ENCODE results near the gene SYT11. TPM values are rescaled to one million over a fixed set of nuclear protein-coding genes. Genes with fewer than 3 reads are reported as not detected.

The SYT11 gene
- total and polyA plus RNA-seq, 9 of the 15 experiments (the other 6 are each of a cell fraction or from before 2014, with no cell fraction given) = 0.05 to 0.18 (median 0.11) TPM

- TF ChIP-seq, protein P1, sequence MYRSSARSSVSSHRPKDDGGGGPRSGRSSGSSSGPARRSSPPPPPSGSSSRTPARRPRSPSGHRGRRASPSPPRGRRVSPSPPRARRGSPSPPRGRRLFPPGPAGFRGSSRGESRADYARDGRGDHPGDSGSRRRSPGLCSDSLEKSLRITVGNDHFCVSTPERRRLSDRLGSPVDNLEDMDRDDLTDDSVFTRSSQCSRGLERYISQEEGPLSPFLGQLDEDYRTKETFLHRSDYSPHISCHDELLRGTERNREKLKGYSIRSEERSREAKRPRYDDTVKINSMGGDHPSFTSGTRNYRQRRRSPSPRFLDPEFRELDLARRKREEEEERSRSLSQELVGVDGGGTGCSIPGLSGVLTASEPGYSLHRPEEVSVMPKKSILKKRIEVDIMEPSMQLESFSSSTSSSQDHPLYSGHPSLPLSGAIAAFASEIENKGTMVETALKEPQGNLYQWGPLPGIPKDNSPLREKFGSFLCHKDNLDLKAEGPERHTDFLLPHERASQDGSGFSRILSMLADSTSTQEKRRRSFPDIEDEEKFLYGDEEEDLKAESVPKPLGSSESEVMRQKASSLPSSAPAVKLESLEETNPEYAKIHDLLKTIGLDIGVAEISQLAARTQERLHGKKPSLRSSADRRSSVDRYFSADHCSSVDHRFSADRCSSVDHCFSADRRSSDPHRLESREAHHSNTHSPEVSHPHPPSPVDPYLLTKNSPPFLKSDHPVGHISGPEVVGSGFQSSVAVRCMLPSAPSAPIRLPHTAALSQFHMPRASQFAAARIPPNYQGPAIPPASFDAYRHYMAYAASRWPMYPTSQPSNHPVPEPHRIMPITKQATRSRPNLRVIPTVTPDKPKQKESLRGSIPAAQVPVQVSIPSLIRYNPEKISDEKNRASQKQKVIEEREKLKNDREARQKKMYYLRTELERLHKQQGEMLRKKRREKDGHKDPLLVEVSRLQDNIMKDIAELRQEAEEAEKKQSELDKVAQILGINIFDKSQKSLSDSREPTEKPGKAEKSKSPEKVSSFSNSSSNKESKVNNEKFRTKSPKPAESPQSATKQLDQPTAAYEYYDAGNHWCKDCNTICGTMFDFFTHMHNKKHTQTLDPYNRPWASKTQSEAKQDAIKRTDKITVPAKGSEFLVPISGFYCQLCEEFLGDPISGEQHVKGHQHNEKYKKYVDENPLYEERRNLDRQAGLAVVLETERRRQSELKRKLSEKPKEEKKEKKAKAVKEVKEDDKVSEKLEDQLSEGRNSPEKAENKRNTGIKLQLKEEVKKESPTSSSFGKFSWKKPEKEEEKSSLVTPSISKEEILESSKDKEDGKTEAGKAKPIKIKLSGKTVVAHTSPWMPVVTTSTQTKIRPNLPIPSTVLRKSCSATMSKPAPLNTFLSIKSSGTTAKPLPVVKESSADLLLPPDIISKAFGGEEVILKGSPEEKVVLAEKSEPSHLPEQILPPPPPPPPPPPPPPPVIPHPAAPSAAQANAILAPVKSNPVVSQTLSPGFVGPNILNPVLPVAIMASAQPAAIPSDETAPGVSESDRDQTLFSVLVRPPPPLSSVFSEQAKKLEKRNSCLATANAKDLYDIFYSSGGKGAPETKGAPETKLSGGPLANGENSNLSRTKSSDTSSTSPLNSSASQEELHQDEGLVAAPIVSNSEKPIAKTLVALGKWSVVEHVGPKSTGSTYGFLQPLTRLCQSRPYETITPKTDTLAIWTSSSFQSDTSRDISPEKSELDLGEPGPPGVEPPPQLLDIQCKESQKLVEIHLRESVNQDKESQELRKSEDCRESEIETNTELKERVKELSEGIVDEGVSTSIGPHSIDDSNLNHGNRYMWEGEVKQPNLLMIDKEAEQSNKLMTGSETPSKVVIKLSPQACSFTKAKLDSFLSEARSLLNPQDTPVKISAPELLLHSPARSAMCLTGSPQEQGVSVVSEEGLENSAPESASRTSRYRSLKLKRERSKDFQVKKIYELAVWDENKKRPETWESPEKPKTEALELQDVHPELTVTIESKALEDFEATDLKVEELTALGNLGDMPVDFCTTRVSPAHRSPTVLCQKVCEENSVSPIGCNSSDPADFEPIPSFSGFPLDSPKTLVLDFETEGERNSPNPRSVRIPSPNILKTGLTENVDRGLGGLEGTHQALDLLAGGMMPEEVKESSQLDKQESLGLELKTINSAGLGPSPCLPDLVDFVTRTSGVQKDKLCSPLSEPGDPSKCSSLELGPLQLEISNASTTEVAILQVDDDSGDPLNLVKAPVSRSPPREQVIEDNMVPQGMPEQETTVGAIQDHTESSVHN (IDR thresholded peaks at IDR 0.05; ENCODE audit: borderline replicate concordance in 1 of 2, low read depth in 1 of 2) = no peak
- TF ChIP-seq JUND (IDR thresholded peaks at IDR 0.05; ENCODE audit: borderline replicate concordance, low read depth, low read length) (0 out of 2 replicates have a peak, but pooled peaks have one; percentile 10), JUND (tag; IDR thresholded peaks at IDR 0.05; ENCODE audit: borderline replicate concordance, low read depth, low read length) (peak; percentile 24; the same call in 1 of the 3 replicates), KLF6 (CRISPR knock-in tag; IDR thresholded peaks at IDR 0.05; ENCODE audit: borderline replicate concordance) (no peak), CC2D1A (IDR thresholded peaks at IDR 0.05) (peak; percentile 31; the same call in 1 of the 2 replicates), ZBED1 (IDR thresholded peaks at IDR 0.05) (no peak), HNRNPUL1 (IDR thresholded peaks at IDR 0.05; ENCODE audit: low read length) (no peak), ZNF239 (CRISPR knock-in tag; IDR thresholded peaks at IDR 0.05) (no peak), E2F3 (CRISPR knock-in tag; IDR thresholded peaks at IDR 0.05) (no peak)
These were observed 40.8 kb downstream of the SYT11 start (continued) for GRCh38 chr1:155900161-155900560.
